SJSA1 (cell line): ENCODE measurements around the gene SLC12A8. TPM values are rescaled to one million over a fixed set of nuclear protein-coding genes. Genes with fewer than 3 reads are reported as not detected.

ENCODE experiments used
- DNase-seq, 2 experiments: peaks; one replicate each; pipeline ENCODE4 v3.0.0-alpha.2; 2015 to 2020; ENCODE audit warnings: low spot score in 2 of 2, low read depth in 1 of 2
- H3K27ac ChIP-seq: fragments of 250-450 bp; sonication (Bioruptor Pico); 2 replicates; pipeline ENCODE4 v1.5.1; 2020; ENCODE audit warnings: mild to moderate bottlenecking, moderate library complexity
- H3K27me3 ChIP-seq: fragments of 250-450 bp; sonication (Bioruptor Pico); replicated peaks from 2 replicates; pipeline ENCODE4 v1.5.1; 2020; ENCODE audit warnings: mild to moderate bottlenecking, moderate library complexity
- H3K36me3 ChIP-seq: fragments of 250-450 bp; sonication (Bioruptor Pico); 2 replicates; pipeline ENCODE4 v1.5.1; 2020; ENCODE audit warnings: mild to moderate bottlenecking
- H3K4me1 ChIP-seq: fragments of 250-450 bp; sonication (Bioruptor Pico); replicated peaks from 2 replicates; pipeline ENCODE4 v1.6.1; 2021; ENCODE audit warnings: mild to moderate bottlenecking
- H3K4me3 ChIP-seq: fragments of 250-450 bp; sonication (Bioruptor Pico); 2 replicates; pipeline ENCODE4 v1.5.1; 2020; ENCODE audit warnings: mild to moderate bottlenecking
- H3K9me3 ChIP-seq: fragments of 250-450 bp; sonication (Bioruptor Pico); replicated peaks from 2 replicates; pipeline ENCODE4 v1.5.1; 2020; ENCODE audit warnings: mild to moderate bottlenecking
- total RNA-seq: library from RNA; depleted of rRNA; stranded (reverse); fragments of >200 nt; shearing (Covaris generic); gene quantifications from 2 replicates; pipeline ENCODE4 v1.2.3, GENCODE V29; 2014; rRNA removed

Gene SLC12A8
- total RNA-seq = 6.3 and 12.4 TPM in 2 replicates

- DNase-seq = no peak
- Histone ChIP-seq H3K27ac (no peak within 1 kb of the TSS), H3K9me3 (no peaks in the 10 kb centered on the region), H3K27me3 (no peaks in the 10 kb centered on the region), H3K36me3 (no peaks in the 10 kb centered on the region), H3K4me3 (no peak within 1 kb of the TSS), H3K4me1 (peaks cover 17% of the 10 kb centered on the region)
These were observed at the start of gene SLC12A8 for GRCh38 chr3:125212509-125213363. SLC12A8 (minus strand) TSS chr3:125212748; CDS start chr3:125211349, 1,399 bp downstream.

GRCh38 chr3:125262161-125262560 lies 49.6 kb upstream of the SLC12A8 start:
- H3K4me3 ChIP-seq = no peak overlapping the region
- no peaks in the 10 kb centered on the region for H3K27me3 ChIP-seq
- H3K27ac ChIP-seq = no peak overlapping the region
- no peaks in the 10 kb centered on the region; the same call in 1 of the 2 replicates for H3K9me3 ChIP-seq
- peaks cover 3% of the 10 kb centered on the region; the same call in 1 of the 2 replicates for H3K36me3 ChIP-seq
- no peaks in the 10 kb centered on the region for H3K4me1 ChIP-seq
- no peak for DNase-seq

GRCh38 chr3:125261031-125261430 lies 48.5 kb upstream of the SLC12A8 start:
- Histone ChIP-seq H3K27ac (no peak overlapping the region), H3K9me3 (peaks cover 2% of the 10 kb centered on the region; the same call in 1 of the 2 replicates), H3K4me3 (no peak overlapping the region), H3K36me3 (peaks cover 3% of the 10 kb centered on the region; the same call in 1 of the 2 replicates), H3K27me3 (no peaks in the 10 kb centered on the region), H3K4me1 (no peaks in the 10 kb centered on the region)
- DNase-seq = no peak

- no peak overlapping the region for H3K4me3 ChIP-seq
- no peak overlapping the region for H3K27ac ChIP-seq
- no peak for DNase-seq
- no peaks in the 10 kb centered on the region for H3K4me1 ChIP-seq
- peaks cover 3% of the 10 kb centered on the region; the same call in 1 of the 2 replicates for H3K36me3 ChIP-seq
- H3K27me3 ChIP-seq = no peaks in the 10 kb centered on the region
- H3K9me3 ChIP-seq = peaks cover 2% of the 10 kb centered on the region; the same call in 1 of the 2 replicates
These were observed 47.6 kb upstream of the SLC12A8 start for GRCh38 chr3:125260158-125260557.

GRCh38 chr3:125257536-125257935 lies 45.0 kb upstream of the SLC12A8 start:
- Histone ChIP-seq H3K4me3 (no peak overlapping the region), H3K9me3 (peaks cover 2% of the 10 kb centered on the region; the same call in 1 of the 2 replicates), H3K27ac (no peak overlapping the region), H3K4me1 (no peaks in the 10 kb centered on the region), H3K27me3 (no peaks in the 10 kb centered on the region), H3K36me3 (peaks cover 3% of the 10 kb centered on the region; the same call in 1 of the 2 replicates)
- no peak for DNase-seq

- no peak overlapping the region for H3K4me3 ChIP-seq
- H3K4me1 ChIP-seq = no peaks in the 10 kb centered on the region
- H3K27ac ChIP-seq = no peak overlapping the region
- no peak for DNase-seq
- no peaks in the 10 kb centered on the region for H3K27me3 ChIP-seq
- peaks cover 3% of the 10 kb centered on the region; the same call in 1 of the 2 replicates for H3K36me3 ChIP-seq
- H3K9me3 ChIP-seq = peaks cover 2% of the 10 kb centered on the region; the same call in 1 of the 2 replicates
These were observed 44.1 kb upstream of the SLC12A8 start for GRCh38 chr3:125256675-125257074.

- no peak for DNase-seq
- Histone ChIP-seq H3K27me3 (no peaks in the 10 kb centered on the region), H3K27ac (no peak overlapping the region), H3K4me1 (no peaks in the 10 kb centered on the region), H3K36me3 (no peaks in the 10 kb centered on the region), H3K4me3 (no peak overlapping the region), H3K9me3 (no peaks in the 10 kb centered on the region)
These were observed 38.4 kb upstream of the SLC12A8 start for GRCh38 chr3:125250973-125251372.

- DNase-seq = no peak
- H3K4me1 ChIP-seq = no peaks in the 10 kb centered on the region
- H3K4me3 ChIP-seq = no peak overlapping the region
- H3K27me3 ChIP-seq = no peaks in the 10 kb centered on the region
- H3K27ac ChIP-seq = no peak overlapping the region
- H3K36me3 ChIP-seq = no peaks in the 10 kb centered on the region
- H3K9me3 ChIP-seq = no peaks in the 10 kb centered on the region
These were observed 33.7 kb upstream of the SLC12A8 start for GRCh38 chr3:125246237-125246636.

GRCh38 chr3:125245521-125245920 lies 33.0 kb upstream of the SLC12A8 start:
- Histone ChIP-seq H3K27me3 (no peaks in the 10 kb centered on the region), H3K4me3 (no peak overlapping the region), H3K9me3 (no peaks in the 10 kb centered on the region), H3K36me3 (no peaks in the 10 kb centered on the region), H3K4me1 (no peaks in the 10 kb centered on the region), H3K27ac (no peak overlapping the region)
- no peak for DNase-seq

GRCh38 chr3:125240496-125240895 lies 27.9 kb upstream of the SLC12A8 start:
- H3K27ac ChIP-seq = no peak overlapping the region
- peaks cover 4% of the 10 kb centered on the region; the same call in 1 of the 2 replicates for H3K4me1 ChIP-seq
- H3K9me3 ChIP-seq = no peaks in the 10 kb centered on the region
- DNase-seq = no peak
- H3K27me3 ChIP-seq = no peaks in the 10 kb centered on the region
- H3K36me3 ChIP-seq = no peaks in the 10 kb centered on the region
- H3K4me3 ChIP-seq = no peak overlapping the region

- no peak overlapping the region for H3K4me3 ChIP-seq
- H3K27me3 ChIP-seq = no peaks in the 10 kb centered on the region
- H3K36me3 ChIP-seq = no peaks in the 10 kb centered on the region
These were observed 26.7 kb upstream of the SLC12A8 start for GRCh38 chr3:125239266-125239665.

GRCh38 chr3:125238759-125239158 lies 26.2 kb upstream of the SLC12A8 start:
- H3K9me3 ChIP-seq = no peaks in the 10 kb centered on the region
- DNase-seq = no peak
- no peak overlapping the region for H3K27ac ChIP-seq
- no peaks in the 10 kb centered on the region for H3K27me3 ChIP-seq
- no peak overlapping the region for H3K4me3 ChIP-seq
- no peaks in the 10 kb centered on the region; the same call in 1 of the 2 replicates for H3K36me3 ChIP-seq
- H3K4me1 ChIP-seq = peaks cover 8% of the 10 kb centered on the region; the same call in 1 of the 2 replicates

More at GRCh38 chr3:125239266-125239665, 26.7 kb upstream of the SLC12A8 start:
- DNase-seq = no peak
- H3K9me3 ChIP-seq = no peaks in the 10 kb centered on the region
- H3K27ac ChIP-seq = no peak overlapping the region
- peaks cover 8% of the 10 kb centered on the region; the same call in 1 of the 2 replicates for H3K4me1 ChIP-seq

GRCh38 chr3:125236331-125236903 lies 23.9 kb upstream of the SLC12A8 start:
- no peaks in the 10 kb centered on the region for H3K27me3 ChIP-seq
- H3K4me3 ChIP-seq = no peak overlapping the region
- peak in 1 of 2 experiments; percentile 24 for DNase-seq
- peaks cover 22% of the 10 kb centered on the region for H3K4me1 ChIP-seq
- H3K9me3 ChIP-seq = no peaks in the 10 kb centered on the region
- H3K36me3 ChIP-seq = peaks cover 19% of the 10 kb centered on the region
- H3K27ac ChIP-seq = no peak overlapping the region

- no peak for DNase-seq
- Histone ChIP-seq H3K4me3 (no peak overlapping the region), H3K36me3 (peaks cover 19% of the 10 kb centered on the region), H3K9me3 (no peaks in the 10 kb centered on the region), H3K27ac (no peak overlapping the region), H3K4me1 (peaks cover 24% of the 10 kb centered on the region), H3K27me3 (no peaks in the 10 kb centered on the region)
These were observed 22.3 kb upstream of the SLC12A8 start for GRCh38 chr3:125234831-125235230.
